OCI-LY1 (cell line): Measurements from ENCODE around the gene NUDT9.

Experiments used
- EZH2 ChIP-seq: fragments of 200-600 bp; sonication (generic), shearing (Covaris generic); IDR thresholded peaks from 2 replicates; pipeline ENCODE4 v1.8.0; 2017; ENCODE audit warnings: borderline replicate concordance, mixed run types, mild to moderate bottlenecking, antibody characterized with exemption, low read length, moderate library complexity, mixed read lengths
- TF ChIP-seq, protein P1 (sequence below): fragments of 200-600 bp; sonication (generic), shearing (Covaris generic); IDR thresholded peaks from 2 replicates; pipeline ENCODE4 v1.5.1; 2017; ENCODE audit warnings: mild to moderate bottlenecking, antibody characterized with exemption, low read length, moderate library complexity, mixed read lengths

DNA sequence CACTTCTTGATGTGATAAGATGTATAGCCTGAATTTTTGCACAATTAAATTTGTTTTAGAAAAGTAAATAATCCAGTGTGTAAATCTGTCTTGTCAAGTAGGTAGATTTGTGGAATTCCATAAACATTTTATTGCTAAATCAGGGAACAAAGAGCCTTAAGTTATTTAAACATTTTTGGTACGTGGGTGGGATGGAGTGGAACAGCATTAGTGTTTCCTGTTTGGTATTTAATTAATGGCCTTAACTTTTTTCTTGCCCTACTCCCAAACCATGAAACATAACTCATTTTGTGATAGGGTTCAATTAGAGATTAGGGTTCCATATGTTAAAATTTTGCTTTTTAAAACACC is 5.1 kb downstream of the NUDT9 start:
- TF ChIP-seq, protein P1, sequence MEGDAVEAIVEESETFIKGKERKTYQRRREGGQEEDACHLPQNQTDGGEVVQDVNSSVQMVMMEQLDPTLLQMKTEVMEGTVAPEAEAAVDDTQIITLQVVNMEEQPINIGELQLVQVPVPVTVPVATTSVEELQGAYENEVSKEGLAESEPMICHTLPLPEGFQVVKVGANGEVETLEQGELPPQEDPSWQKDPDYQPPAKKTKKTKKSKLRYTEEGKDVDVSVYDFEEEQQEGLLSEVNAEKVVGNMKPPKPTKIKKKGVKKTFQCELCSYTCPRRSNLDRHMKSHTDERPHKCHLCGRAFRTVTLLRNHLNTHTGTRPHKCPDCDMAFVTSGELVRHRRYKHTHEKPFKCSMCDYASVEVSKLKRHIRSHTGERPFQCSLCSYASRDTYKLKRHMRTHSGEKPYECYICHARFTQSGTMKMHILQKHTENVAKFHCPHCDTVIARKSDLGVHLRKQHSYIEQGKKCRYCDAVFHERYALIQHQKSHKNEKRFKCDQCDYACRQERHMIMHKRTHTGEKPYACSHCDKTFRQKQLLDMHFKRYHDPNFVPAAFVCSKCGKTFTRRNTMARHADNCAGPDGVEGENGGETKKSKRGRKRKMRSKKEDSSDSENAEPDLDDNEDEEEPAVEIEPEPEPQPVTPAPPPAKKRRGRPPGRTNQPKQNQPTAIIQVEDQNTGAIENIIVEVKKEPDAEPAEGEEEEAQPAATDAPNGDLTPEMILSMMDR, result no peak
- TF ChIP-seq EZH2, result no peak
